ENCODE measurements around the gene CALU.

DNA sequence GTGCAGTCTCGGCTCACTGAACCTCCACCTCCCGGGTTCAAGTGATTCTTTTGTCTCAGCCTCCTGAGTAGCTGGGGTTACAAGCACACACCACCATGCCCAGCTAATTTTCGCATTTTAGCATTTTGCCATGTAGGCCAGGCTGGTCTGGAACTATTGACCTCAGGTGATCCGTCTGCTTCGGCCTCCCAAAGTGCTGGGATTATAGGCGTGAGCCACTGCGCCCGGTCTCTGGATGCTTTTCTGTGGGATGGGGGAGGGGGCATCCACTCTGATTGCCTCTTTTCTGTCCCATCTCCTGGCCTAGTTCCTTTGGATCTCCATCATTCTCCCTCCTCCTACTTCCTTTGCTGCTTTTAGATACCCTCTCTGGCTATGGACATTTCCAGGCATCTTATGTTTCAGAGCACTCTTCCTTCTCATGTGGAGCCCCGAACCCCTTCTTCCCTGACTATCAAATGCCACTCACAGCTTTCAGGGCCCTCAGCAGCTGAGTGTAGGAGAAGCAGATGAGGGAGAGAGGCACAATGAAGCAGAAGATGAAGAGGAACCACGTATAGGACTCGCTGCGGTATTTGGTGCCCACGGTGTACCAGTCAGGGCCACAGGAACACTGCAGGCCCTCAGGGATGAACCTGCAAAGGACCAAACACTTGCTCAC is 35.0 kb downstream of the CALU start:
- TF ChIP-seq, protein P1, sequence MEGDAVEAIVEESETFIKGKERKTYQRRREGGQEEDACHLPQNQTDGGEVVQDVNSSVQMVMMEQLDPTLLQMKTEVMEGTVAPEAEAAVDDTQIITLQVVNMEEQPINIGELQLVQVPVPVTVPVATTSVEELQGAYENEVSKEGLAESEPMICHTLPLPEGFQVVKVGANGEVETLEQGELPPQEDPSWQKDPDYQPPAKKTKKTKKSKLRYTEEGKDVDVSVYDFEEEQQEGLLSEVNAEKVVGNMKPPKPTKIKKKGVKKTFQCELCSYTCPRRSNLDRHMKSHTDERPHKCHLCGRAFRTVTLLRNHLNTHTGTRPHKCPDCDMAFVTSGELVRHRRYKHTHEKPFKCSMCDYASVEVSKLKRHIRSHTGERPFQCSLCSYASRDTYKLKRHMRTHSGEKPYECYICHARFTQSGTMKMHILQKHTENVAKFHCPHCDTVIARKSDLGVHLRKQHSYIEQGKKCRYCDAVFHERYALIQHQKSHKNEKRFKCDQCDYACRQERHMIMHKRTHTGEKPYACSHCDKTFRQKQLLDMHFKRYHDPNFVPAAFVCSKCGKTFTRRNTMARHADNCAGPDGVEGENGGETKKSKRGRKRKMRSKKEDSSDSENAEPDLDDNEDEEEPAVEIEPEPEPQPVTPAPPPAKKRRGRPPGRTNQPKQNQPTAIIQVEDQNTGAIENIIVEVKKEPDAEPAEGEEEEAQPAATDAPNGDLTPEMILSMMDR (conservative IDR thresholded peaks at IDR 0.05 in 1 of 2, IDR thresholded peaks at IDR 0.05 in 1 of 2; ENCODE audit: extremely low read depth in 1 of 2, insufficient read depth in 1 of 2, low read depth in 1 of 2, low read length in 2 of 2), result no peak
- no peak for TF ChIP-seq EZH2 (IDR thresholded peaks at IDR 0.05; ENCODE audit: borderline replicate concordance, low read length)
